GM18951 (cell line): Measurements from ENCODE around the gene RFTN1.

ENCODE experiments used
- POLR2A ChIP-seq: IDR thresholded peaks from 4 replicates; pipeline ENCODE4 v1.6.1; 2011; ENCODE audit warnings: mild to moderate bottlenecking; ENCODE audit not compliant: insufficient read length, insufficient read depth; ENCODE audit errors: extremely low read depth
- in situ Hi-C: fragments of 300-500 bp; cut with MboI; formaldehyde crosslinking; loops from one replicate; pipeline ENCODE4 v1.12.0; 2022; ENCODE audit warnings: low sequenced_read_pairs, mixed read lengths, inconsistent platforms; ENCODE audit not compliant: unreplicated experiment

Gene RFTN1

GRCh38 chr3:16398648-16399047, 114.9 kb downstream of the RFTN1 start:
- TF ChIP-seq POLR2A, result no peak
- in situ Hi-C loops, result no loop called here

- in situ Hi-C loops, result no loop called here
- no peak for TF ChIP-seq POLR2A
Measured at GRCh38 chr3:16396202-16396601, 117.3 kb downstream of the RFTN1 start.

GRCh38 chr3:16395212-16395611, 118.3 kb downstream of the RFTN1 start:
- no peak for TF ChIP-seq POLR2A
- in situ Hi-C loops, result no loop called here

- in situ Hi-C loops, result no loop called here
- no peak for TF ChIP-seq POLR2A
Measured at GRCh38 chr3:16394639-16395038, 118.9 kb downstream of the RFTN1 start.

- TF ChIP-seq POLR2A, result no peak
Measured at GRCh38 chr3:16392717-16393116, 120.8 kb downstream of the RFTN1 start.

GRCh38 chr3:16392065-16392464, 121.4 kb downstream of the RFTN1 start:
- no peak for TF ChIP-seq POLR2A
- in situ Hi-C loops, result no loop called here

More at GRCh38 chr3:16392717-16393116, 120.8 kb downstream of the RFTN1 start:
- in situ Hi-C loops, result no loop called here

- no peak for TF ChIP-seq POLR2A
- in situ Hi-C loops, result no loop called here
Measured at GRCh38 chr3:16390581-16390980, 122.9 kb downstream of the RFTN1 start.

GRCh38 chr3:16388850-16389441, 124.6 kb downstream of the RFTN1 start:
- no peak for TF ChIP-seq POLR2A
- in situ Hi-C loops, result no loop called here

- in situ Hi-C loops, result no loop called here
- no peak for TF ChIP-seq POLR2A
Measured at GRCh38 chr3:16386561-16386960, 126.9 kb downstream of the RFTN1 start.

- TF ChIP-seq POLR2A, result no peak
- in situ Hi-C loops, result no loop called here
Measured at GRCh38 chr3:16385151-16385550, 128.3 kb downstream of the RFTN1 start.

- TF ChIP-seq POLR2A, result no peak
Measured at GRCh38 chr3:16383864-16384263, 129.6 kb downstream of the RFTN1 start.

GRCh38 chr3:16382845-16383244, 130.7 kb downstream of the RFTN1 start:
- in situ Hi-C loops, result no loop called here
- TF ChIP-seq POLR2A, result no peak

More at GRCh38 chr3:16383864-16384263, 129.6 kb downstream of the RFTN1 start:
- in situ Hi-C loops, result no loop called here

GRCh38 chr3:16381426-16381825, 132.1 kb downstream of the RFTN1 start:
- in situ Hi-C loops, result no loop called here
- TF ChIP-seq POLR2A, result no peak

GRCh38 chr3:16380421-16380820, 133.1 kb downstream of the RFTN1 start:
- in situ Hi-C loops, result no loop called here

GRCh38 chr3:16379838-16380237, 133.7 kb downstream of the RFTN1 start:
- in situ Hi-C loops, result no loop called here
- no peak for TF ChIP-seq POLR2A

More at GRCh38 chr3:16380421-16380820, 133.1 kb downstream of the RFTN1 start:
- no peak for TF ChIP-seq POLR2A
